ENCODE measurements around the gene LTA4H.

Gene LTA4H

GRCh38 chr12:95978351-95978750 is 57.0 kb downstream of the LTA4H start:
- Histone ChIP-seq H3K4me2 (ENCODE audit: low read length, poor library complexity, severe bottlenecking) (no peak overlapping the region), H3K27me3 (ENCODE audit: control insufficient read depth in 1 of 2, insufficient read depth in 1 of 2, low read length in 2 of 2) (no peaks in the 10 kb centered on the region), H3K9ac (ENCODE audit: low read length) (no peak overlapping the region), H2BK12ac (ENCODE audit: low read length in 2 of 2) (no peak overlapping the region), H3K23ac (ENCODE audit: low read length in 2 of 2) (no peak overlapping the region), H3K4me1 (ENCODE audit: control insufficient read depth, insufficient read depth, low read depth, low read length) (no peaks in the 10 kb centered on the region), H4K91ac (ENCODE audit: low read length) (no peak overlapping the region), H2BK5ac (ENCODE audit: low read depth, low read length, poor library complexity, severe bottlenecking) (no peak overlapping the region), H3K36me3 (ENCODE audit: control insufficient read depth in 1 of 2, insufficient read depth in 2 of 2, low read depth in 1 of 2, low read length in 2 of 2) (no peaks in the 10 kb centered on the region), H2AK5ac (ENCODE audit: low read length, severe bottlenecking) (no peak overlapping the region), H2AFZ (ENCODE audit: low read depth, low read length) (no peak overlapping the region), H3K14ac (ENCODE audit: low read length in 2 of 2) (no peak overlapping the region), H3K79me1 (replicated peaks; ENCODE audit: low read length, poor library complexity, severe bottlenecking) (no peaks in the 10 kb centered on the region), H3K9me3 (ENCODE audit: control insufficient read depth, low read length) (no peaks in the 10 kb centered on the region), H2BK120ac (ENCODE audit: low read depth, low read length) (no peak overlapping the region), H2BK15ac (ENCODE audit: low read depth, poor library complexity, severe bottlenecking) (no peak overlapping the region), H3K18ac (ENCODE audit: low read depth in 1 of 2, low read length in 2 of 2) (no peak overlapping the region), H3K27ac (ENCODE audit: low read length, poor library complexity, severe bottlenecking) (no peak overlapping the region), H3K4me3 (ENCODE audit: insufficient read depth in 1 of 2, low read depth in 1 of 2, low read length in 2 of 2) (no peak overlapping the region), H3K4ac (ENCODE audit: low read depth in 1 of 2, low read length in 2 of 2) (no peak overlapping the region), H4K8ac (ENCODE audit: low read length) (no peak overlapping the region)
- 90% methylated on average over 5 of the region's 5 CpGs for WGBS
- no peak for DNase-seq

- H3K9me3 ChIP-seq (ENCODE audit: control insufficient read depth, low read length) = no peaks in the 10 kb centered on the region
- no peak overlapping the region for H3K27ac ChIP-seq (ENCODE audit: low read length, poor library complexity, severe bottlenecking)
- H3K14ac ChIP-seq (ENCODE audit: low read length in 2 of 2) = no peak overlapping the region
- H3K27me3 ChIP-seq (ENCODE audit: control insufficient read depth in 1 of 2, insufficient read depth in 1 of 2, low read length in 2 of 2) = no peaks in the 10 kb centered on the region
- H3K18ac ChIP-seq (ENCODE audit: low read depth in 1 of 2, low read length in 2 of 2) = no peak overlapping the region
- no peak overlapping the region for H3K4me3 ChIP-seq (ENCODE audit: insufficient read depth in 1 of 2, low read depth in 1 of 2, low read length in 2 of 2)
- no peaks in the 10 kb centered on the region for H3K36me3 ChIP-seq (ENCODE audit: control insufficient read depth in 1 of 2, insufficient read depth in 2 of 2, low read depth in 1 of 2, low read length in 2 of 2)
- H2AK5ac ChIP-seq (ENCODE audit: low read length, severe bottlenecking) = no peak overlapping the region
- no peak overlapping the region for H2BK5ac ChIP-seq (ENCODE audit: low read depth, low read length, poor library complexity, severe bottlenecking)
- H3K4me1 ChIP-seq (ENCODE audit: control insufficient read depth, insufficient read depth, low read depth, low read length) = no peaks in the 10 kb centered on the region
- no peak overlapping the region for H3K4me2 ChIP-seq (ENCODE audit: low read length, poor library complexity, severe bottlenecking)
- H2BK15ac ChIP-seq (ENCODE audit: low read depth, poor library complexity, severe bottlenecking) = no peak overlapping the region
- H3K79me1 ChIP-seq (replicated peaks; ENCODE audit: low read length, poor library complexity, severe bottlenecking) = no peaks in the 10 kb centered on the region
- H3K9ac ChIP-seq (ENCODE audit: low read length) = no peak overlapping the region
- H4K8ac ChIP-seq (ENCODE audit: low read length) = no peak overlapping the region
- H2BK120ac ChIP-seq (ENCODE audit: low read depth, low read length) = no peak overlapping the region
- WGBS = 88% methylated on average over 11 of the region's 11 CpGs
- no peak overlapping the region for H3K23ac ChIP-seq (ENCODE audit: low read length in 2 of 2)
- no peak overlapping the region for H2BK12ac ChIP-seq (ENCODE audit: low read length in 2 of 2)
- H3K4ac ChIP-seq (ENCODE audit: low read depth in 1 of 2, low read length in 2 of 2) = no peak overlapping the region
- no peak for DNase-seq
- H4K91ac ChIP-seq (ENCODE audit: low read length) = no peak overlapping the region
- H2AFZ ChIP-seq (ENCODE audit: low read depth, low read length) = no peak overlapping the region
These were observed 57.6 kb downstream of the LTA4H start for GRCh38 chr12:95977764-95978305.

GRCh38 chr12:95976416-95976832 is 59.0 kb downstream of the LTA4H start:
- Histone ChIP-seq H3K4me1 (ENCODE audit: control insufficient read depth, insufficient read depth, low read depth, low read length) (no peaks in the 10 kb centered on the region), H3K18ac (ENCODE audit: low read depth in 1 of 2, low read length in 2 of 2) (no peak overlapping the region), H2BK12ac (ENCODE audit: low read length in 2 of 2) (no peak overlapping the region), H4K8ac (ENCODE audit: low read length) (no peak overlapping the region), H3K14ac (ENCODE audit: low read length in 2 of 2) (no peak overlapping the region), H2BK15ac (ENCODE audit: low read depth, poor library complexity, severe bottlenecking) (no peak overlapping the region), H3K36me3 (ENCODE audit: control insufficient read depth in 1 of 2, insufficient read depth in 2 of 2, low read depth in 1 of 2, low read length in 2 of 2) (no peaks in the 10 kb centered on the region), H3K4me2 (ENCODE audit: low read length, poor library complexity, severe bottlenecking) (no peak overlapping the region), H2BK5ac (ENCODE audit: low read depth, low read length, poor library complexity, severe bottlenecking) (no peak overlapping the region), H3K27me3 (ENCODE audit: control insufficient read depth in 1 of 2, insufficient read depth in 1 of 2, low read length in 2 of 2) (no peaks in the 10 kb centered on the region), H2AFZ (ENCODE audit: low read depth, low read length) (no peak overlapping the region), H2BK120ac (ENCODE audit: low read depth, low read length) (no peak overlapping the region), H3K27ac (ENCODE audit: low read length, poor library complexity, severe bottlenecking) (no peak overlapping the region), H2AK5ac (ENCODE audit: low read length, severe bottlenecking) (no peak overlapping the region), H3K9ac (ENCODE audit: low read length) (no peak overlapping the region), H3K23ac (ENCODE audit: low read length in 2 of 2) (no peak overlapping the region), H3K4ac (ENCODE audit: low read depth in 1 of 2, low read length in 2 of 2) (no peak overlapping the region), H3K4me3 (ENCODE audit: insufficient read depth in 1 of 2, low read depth in 1 of 2, low read length in 2 of 2) (no peak overlapping the region), H3K9me3 (ENCODE audit: control insufficient read depth, low read length) (no peaks in the 10 kb centered on the region), H4K91ac (ENCODE audit: low read length) (no peak overlapping the region), H3K79me1 (replicated peaks; ENCODE audit: low read length, poor library complexity, severe bottlenecking) (no peaks in the 10 kb centered on the region)
- 92% methylated on average over 7 of the region's 8 CpGs for WGBS
- DNase-seq = no peak

GRCh38 chr12:95975491-95975890 is 59.9 kb downstream of the LTA4H start:
- Histone ChIP-seq H2AK5ac (ENCODE audit: low read length, severe bottlenecking) (no peak overlapping the region), H2BK15ac (ENCODE audit: low read depth, poor library complexity, severe bottlenecking) (no peak overlapping the region), H3K4me3 (ENCODE audit: insufficient read depth in 1 of 2, low read depth in 1 of 2, low read length in 2 of 2) (no peak overlapping the region), H3K27ac (ENCODE audit: low read length, poor library complexity, severe bottlenecking) (no peak overlapping the region), H3K27me3 (ENCODE audit: control insufficient read depth in 1 of 2, insufficient read depth in 1 of 2, low read length in 2 of 2) (no peaks in the 10 kb centered on the region), H2BK12ac (ENCODE audit: low read length in 2 of 2) (no peak overlapping the region), H3K36me3 (ENCODE audit: control insufficient read depth in 1 of 2, insufficient read depth in 2 of 2, low read depth in 1 of 2, low read length in 2 of 2) (no peaks in the 10 kb centered on the region), H3K9me3 (ENCODE audit: control insufficient read depth, low read length) (no peaks in the 10 kb centered on the region), H3K4me2 (ENCODE audit: low read length, poor library complexity, severe bottlenecking) (no peak overlapping the region), H3K79me1 (replicated peaks; ENCODE audit: low read length, poor library complexity, severe bottlenecking) (no peaks in the 10 kb centered on the region), H3K4ac (ENCODE audit: low read depth in 1 of 2, low read length in 2 of 2) (no peak overlapping the region), H3K23ac (ENCODE audit: low read length in 2 of 2) (no peak overlapping the region), H2AFZ (ENCODE audit: low read depth, low read length) (no peak overlapping the region), H4K8ac (ENCODE audit: low read length) (no peak overlapping the region), H3K9ac (ENCODE audit: low read length) (no peak overlapping the region), H4K91ac (ENCODE audit: low read length) (no peak overlapping the region), H2BK120ac (ENCODE audit: low read depth, low read length) (no peak overlapping the region), H3K18ac (ENCODE audit: low read depth in 1 of 2, low read length in 2 of 2) (no peak overlapping the region), H2BK5ac (ENCODE audit: low read depth, low read length, poor library complexity, severe bottlenecking) (no peak overlapping the region), H3K4me1 (ENCODE audit: control insufficient read depth, insufficient read depth, low read depth, low read length) (no peaks in the 10 kb centered on the region), H3K14ac (ENCODE audit: low read length in 2 of 2) (no peak overlapping the region)
- 75% methylated on average over 2 of the region's 4 CpGs for WGBS
- no peak for DNase-seq

Measured in mesenchymal stem cell (in vitro differentiated cells and primary cell).